ENCODE data around the gene NEK7. TPM values are rescaled to one million over a fixed set of nuclear protein-coding genes. Genes with fewer than 3 reads are reported as not detected.

The NEK7 gene
- total RNA-seq, 1 donor from 2014 or later, result 57.4 TPM

DNA sequence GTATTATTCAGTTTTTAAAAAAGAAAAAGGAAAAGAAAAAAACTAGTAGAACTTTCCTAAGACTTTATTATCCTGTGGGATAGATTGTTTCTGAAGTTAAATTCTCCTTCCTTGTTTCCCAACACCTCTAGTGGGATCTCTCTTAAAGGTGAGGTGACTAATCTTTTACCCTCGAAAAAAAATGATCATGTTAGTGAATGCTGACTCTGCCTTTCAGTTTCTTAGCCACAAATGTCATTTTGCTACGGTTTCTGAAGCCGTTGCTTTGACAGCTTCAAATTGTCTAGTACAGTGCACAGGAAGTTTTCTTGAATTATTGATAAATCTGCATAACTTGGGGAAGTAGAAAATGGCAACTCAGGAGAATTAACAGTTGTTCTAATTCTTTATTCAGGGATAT lies 13.0 kb upstream of the NEK7 start:
- DNase-seq (ENCODE audit: low read depth in 2 of 2), result no peak

DNA sequence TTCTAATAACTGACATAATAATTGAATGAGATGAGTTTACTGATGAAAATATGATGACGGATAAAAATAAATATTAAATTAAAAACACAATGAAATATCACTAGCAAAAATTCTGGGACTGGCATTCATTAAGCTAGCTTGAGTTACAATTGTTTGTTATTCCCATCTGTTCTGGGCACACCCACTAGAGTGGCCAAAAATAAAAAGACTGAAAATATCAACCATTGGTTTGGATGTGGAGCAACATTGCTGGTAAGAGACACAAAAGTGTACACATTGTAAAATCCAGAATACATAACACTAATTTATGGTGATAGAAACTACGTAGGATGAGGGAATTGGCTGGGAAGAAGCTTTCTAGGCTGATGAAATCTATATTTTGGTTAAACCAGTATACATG lies 9.6 kb upstream of the NEK7 start:
- no peak for DNase-seq (ENCODE audit: low read depth in 2 of 2)

DNA sequence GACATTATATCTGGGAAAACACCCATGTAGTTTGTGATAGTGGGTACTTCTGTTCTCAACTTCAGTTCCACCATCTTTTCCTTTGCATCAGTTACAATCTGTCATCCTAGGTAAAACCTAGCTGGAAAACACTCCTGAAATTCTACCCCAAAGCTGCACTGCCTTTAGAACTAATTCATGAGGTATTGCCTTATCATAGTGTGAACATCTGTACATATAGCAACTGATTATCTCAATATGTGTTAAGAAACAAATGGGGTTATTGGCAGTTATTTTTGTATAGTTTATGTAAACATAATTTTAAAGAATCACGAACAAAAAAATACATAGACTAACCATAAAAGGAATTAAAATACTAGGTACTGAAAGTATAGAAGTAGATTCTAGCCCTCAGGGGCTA lies 6.4 kb upstream of the NEK7 start:
- DNase-seq (ENCODE audit: low read depth in 2 of 2), result no peak

DNA sequence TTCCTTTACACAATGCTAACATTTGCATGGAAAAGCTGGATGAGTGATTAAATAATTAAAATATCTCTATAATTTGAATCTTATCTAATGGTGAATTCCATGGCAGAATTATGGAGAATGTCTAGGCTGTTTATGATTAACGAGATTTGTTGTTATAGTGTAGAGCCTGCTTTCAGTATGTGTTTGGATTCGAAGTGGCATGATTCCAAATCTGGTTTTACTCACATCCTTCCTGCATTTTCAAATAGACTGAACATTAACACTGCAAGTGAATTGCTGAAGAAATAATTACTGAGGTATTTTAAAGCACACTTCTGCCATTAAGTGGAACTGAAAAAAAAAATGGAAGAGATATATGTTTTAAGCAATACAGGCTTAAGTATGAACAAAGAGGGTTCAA lies 5.1 kb upstream of the NEK7 start:
- peak; percentile 87 to 91 for DNase-seq (ENCODE audit: low read depth in 2 of 2)

DNA sequence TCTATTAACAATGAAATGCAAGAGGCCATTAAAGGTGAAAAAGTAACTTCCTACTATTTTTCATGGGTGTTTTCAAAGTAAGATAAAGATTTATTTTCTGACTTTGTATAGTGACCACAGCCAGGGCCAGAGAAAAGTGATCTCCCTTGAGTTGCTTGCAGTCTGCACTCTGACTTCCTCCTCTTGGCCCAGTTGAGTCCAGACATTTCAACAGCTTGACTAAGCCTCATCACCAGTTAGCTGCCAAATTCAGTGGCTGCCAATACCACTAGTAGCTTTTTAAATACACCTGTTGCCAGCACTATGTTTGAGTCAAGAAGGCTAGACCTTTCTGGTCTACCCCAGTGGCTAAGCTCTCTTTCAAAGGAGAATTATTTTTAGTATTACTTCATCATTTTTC lies 3.7 kb upstream of the NEK7 start:
- peak; percentile 32 to 87 for DNase-seq (ENCODE audit: low read depth in 2 of 2)

DNA sequence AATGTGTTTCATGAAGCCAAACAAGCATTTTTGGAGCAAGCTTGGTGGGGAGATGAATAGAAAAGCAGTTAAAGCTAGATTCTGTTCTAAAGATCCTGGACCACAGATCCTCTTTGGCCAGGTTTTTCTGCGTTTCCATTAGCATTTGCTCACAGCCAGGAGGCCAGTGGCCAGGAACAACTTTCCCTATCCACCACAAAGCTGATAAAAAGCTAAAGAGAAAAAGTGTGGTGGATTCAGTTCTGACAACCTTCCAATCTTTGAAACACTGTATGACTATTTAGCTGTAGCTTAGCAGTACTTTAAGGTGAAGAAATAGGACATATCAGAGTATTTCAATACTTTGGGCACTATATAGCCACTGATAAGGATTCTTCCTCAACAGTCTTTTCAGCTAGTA lies 3.0 kb upstream of the NEK7 start:
- peak in 1 of 2 donors; percentile 36 for DNase-seq (ENCODE audit: low read depth in 2 of 2)

DNA sequence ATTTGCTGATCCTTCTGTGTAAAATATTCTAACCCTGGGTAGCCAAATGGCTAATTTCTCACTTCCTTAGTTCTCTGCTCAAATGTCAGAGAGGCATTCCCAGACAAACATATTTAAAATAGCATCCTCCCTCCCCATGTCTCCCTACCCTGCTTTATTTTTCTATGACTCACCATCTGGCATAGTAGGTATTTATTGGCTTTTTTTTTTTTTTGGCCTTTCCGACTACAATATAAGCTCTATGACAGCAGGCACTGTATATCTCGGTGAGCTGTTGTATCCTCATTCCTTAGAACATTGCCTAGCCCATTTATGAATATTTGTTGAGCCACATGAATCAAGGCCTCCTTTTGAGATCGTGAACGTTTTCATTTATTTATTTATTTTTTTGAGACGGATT lies 1.5 kb upstream of the NEK7 start:
- DNase-seq (ENCODE audit: low read depth in 2 of 2), result peak; percentile 62 to 86

DNA sequence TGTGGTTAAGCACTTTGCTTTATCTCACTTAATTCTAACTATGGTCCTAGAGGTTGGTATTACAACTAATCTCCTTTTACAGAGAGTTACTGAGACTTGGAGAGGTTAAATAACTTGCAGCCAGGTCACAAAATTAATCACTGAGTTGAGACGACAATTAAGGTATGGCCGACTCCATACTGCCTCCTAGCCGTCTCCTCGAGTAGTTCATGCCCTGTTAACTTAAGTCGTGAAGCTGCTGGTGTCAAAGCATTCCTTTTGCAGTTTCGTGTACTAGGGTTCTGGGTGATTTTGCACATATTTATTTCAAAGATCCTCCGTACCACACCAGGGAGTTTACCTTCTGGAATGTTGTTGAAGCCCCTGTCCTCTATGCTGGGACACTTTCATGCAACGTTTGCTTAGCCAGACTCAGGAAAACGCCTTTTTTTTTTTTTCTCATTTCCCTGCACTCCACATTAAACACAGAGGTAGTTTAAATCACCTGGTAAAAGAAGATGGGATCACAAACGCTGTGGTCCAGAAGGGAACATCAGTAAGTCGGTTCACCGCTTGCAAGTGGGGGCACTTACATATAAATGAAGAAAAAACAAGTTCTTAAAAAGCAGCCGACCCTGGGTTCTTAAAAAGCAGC lies 570 bp upstream of the NEK7 start:
- peak; percentile 46 to 81 for DNase-seq (ENCODE audit: low read depth in 2 of 2)

DNA sequence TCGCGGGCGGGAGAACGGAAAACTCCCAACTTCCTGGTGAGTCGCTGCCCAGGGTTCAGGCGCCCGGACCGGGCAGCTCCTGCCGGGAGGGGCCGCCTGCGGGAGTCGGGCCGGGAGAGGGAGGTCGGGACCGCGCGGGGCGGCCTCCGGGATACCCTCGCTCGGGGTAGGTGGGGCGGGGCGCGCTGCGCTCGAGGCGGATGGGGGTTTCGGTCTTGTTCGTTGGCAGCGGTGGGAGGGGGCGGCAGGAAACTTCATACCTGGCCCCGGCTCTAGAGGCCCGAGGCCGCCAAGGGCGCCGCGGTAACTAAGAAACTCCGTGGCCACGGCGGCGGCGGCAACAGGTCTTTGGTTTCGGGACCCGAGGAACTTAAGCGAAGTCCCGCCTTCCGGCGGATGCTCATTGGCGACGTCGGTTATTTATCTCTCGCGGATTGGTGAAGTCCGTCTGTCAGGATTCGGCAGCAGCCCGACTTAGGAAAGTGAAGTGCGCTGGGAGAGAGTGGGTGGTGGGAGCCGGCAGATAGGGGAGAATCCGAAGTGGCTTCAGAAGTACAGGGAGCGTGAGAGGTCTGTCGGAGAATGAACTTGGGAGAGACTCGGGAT lies 546 bp downstream of the NEK7 start:
- peak; percentile 83 to 95 for DNase-seq (ENCODE audit: low read depth in 2 of 2)

DNA sequence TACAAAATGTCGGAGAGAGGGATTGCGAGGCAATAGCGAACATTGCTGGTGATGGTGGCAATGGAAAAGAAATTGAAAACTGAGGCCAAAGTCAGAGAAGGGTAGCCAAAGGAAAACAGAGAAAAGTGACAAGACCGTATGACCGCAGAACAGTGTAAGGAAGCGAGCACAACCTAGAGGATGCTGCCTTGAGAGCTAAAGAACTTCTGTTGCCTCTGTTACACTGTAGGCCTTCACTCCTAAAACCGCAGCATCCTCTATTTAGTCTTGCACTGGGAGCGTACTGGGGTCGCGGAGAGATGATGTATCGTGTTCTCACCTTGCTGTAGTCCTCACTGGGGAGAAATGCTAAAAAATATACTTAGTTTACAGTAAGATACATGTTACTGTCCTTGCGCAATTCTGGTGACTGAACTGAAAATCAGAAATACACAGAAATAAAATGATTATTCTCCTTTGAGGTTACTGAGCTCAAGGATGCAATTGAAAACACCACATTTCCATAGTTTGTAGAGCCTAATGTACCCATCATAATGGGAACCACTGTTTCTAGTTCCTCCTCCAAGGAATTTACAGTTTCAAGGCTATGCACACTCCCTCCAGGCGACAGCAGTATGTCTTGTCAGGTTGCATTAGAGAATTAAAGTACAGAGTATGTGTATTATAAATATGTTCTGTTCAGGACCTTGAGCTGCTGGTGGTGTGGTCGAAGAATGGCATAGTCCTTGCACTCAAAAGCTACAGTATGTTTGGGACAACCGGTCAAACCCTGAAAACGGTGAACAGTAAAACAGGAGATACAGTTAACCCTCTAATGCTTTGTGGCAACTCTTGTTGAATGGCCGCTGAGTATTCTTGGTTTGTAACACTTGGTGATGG lies 1.3 kb downstream of the NEK7 start:
- peak in 1 of 2 donors; percentile 40 for DNase-seq (ENCODE audit: low read depth in 2 of 2)

DNA sequence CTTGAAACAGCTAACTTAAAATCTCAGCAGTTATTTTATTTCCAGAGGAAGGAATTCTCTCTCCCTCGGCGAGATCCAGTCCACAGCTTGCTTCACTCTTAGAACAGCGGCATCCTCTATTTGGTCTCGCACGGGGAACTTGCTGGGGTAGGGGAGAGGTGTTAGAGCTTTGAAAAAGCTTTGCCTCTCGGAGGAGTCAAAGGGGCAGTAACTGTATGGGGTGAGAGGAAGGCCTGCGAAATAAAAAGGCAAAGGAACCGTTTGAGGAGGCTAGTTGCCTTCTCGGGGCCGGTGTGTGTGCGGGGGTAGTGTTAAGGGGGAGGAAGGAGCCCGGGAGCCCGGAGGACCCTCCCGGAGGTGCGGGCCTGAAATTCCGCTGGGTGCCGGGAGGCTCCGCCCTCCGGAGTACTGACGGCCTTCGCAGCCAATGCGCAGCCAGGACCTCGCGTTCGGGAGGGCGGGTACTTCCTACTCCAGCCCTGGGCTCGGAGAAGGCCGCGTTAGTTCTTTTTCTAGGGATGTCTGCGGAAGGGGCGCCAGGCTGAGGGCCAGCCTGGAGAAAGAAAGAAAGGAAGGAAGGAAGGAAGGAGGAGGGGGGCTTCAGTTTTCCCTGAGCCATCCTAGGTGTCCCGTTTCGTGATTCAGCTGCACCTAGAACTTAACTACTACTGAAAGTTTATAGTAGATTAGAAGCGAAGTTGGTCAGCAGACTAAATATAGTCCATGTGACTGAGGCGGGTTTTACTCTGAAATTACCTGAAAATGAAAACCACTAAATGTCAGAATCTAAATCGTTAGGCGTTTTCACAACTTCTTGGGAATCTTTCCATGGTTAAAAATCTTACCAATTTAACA lies 2.2 kb downstream of the NEK7 start:
- DNase-seq (ENCODE audit: low read depth in 2 of 2), result peak; percentile 75 to 90

DNA sequence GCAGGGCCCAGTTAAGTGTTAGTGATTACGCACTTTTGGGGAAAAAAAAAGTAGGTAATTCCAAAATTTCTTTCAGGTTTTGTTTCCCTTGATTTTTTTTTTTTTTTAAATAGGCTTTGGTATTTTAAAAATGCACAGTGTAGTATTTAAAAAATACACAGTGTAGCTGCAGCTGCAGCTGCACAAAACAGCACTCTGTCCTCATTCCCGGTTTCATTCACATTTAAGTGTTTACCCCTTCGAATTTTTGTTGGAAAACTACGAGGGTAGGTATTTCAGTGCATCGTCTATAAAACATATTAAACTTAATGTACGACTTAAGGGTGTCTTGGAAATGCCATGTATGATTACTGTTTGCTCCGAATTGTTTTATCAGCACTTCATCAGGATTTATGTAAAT lies 3.4 kb downstream of the NEK7 start:
- no peak for DNase-seq (ENCODE audit: low read depth in 2 of 2)

DNA sequence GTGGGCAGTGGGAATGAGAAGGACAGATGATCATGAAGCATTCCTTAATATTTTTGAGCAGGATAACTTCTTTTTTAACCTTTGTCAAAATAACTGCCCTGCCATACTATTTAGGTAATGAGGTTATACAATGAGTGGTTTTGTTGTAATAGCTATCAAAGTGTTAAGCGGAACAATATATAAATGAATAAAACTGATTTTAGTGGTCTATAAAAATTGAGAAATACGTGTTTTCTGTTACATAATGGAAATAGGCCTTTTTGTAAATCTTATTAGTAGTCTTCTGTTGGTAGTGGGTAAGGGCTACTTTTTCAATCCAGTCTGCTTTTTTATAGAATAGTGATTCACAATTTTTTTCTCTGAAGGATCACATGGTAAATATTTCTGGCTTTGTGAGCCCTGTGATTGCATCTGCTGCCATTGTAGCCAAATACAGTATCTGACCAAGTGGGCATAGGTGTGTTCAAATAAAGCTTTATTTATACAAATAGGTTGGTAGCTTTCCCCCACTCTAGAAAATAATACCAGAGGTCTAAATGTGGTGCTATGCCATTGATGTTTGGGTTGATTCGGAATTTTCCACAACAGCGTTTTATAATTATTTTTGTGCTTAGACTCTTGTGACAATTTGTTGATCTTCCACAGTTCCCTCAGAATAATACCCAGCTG lies 4.3 kb downstream of the NEK7 start:
- DNase-seq (ENCODE audit: low read depth in 2 of 2), result no peak

DNA sequence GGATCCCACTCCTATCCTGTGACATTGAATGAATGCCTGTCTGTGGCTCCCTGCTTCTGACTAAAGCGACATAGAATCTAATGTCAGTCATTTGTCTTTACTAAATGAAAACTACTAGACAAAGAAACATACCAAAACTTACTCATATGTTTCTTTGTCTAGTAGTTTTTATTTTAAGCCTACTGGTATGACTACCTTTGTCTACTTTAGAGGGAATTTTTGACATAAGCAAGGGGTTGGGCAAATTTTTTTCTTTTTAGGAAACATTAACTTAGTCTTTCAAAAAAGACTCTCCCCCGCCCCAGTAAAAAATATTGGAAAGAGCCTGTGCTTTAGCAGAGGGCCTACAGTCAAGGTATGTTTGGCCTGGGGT lies 4.9 kb downstream of the NEK7 start:
- DNase-seq (ENCODE audit: low read depth in 2 of 2), result no peak

DNA sequence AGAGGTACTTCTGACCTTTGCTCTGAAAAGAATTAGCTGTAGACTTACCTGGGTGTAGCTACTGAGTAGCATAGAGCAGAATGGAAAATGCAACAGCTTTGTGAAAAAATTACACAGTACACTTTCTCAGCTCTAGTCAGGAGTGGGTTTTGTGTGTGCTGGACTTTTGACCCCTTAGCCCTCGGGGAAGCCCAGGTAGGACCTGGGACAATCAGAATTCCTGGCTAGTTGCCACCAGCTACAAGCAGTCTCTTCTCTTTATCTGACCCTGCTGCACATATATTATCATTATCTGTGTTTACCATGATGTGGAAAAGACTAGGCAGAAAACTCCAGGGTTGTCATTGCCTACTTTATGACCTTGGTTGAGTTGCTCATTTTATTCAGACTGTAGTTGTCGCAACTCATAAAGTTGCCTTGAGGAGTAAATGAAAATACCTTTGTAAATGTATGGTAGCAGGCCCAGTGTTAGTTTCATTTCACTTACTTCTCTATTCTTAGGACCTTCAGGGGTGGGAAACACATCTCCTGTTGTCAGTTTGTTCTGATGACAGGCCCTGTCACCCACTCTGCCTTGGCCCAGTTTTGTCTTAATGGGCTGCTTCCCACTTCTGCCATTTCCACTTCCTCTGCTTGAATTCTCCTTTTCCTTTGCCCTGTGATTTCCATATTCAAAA lies 5.4 kb downstream of the NEK7 start:
- DNase-seq (ENCODE audit: low read depth in 2 of 2), result peak; percentile 41 to 43

DNA sequence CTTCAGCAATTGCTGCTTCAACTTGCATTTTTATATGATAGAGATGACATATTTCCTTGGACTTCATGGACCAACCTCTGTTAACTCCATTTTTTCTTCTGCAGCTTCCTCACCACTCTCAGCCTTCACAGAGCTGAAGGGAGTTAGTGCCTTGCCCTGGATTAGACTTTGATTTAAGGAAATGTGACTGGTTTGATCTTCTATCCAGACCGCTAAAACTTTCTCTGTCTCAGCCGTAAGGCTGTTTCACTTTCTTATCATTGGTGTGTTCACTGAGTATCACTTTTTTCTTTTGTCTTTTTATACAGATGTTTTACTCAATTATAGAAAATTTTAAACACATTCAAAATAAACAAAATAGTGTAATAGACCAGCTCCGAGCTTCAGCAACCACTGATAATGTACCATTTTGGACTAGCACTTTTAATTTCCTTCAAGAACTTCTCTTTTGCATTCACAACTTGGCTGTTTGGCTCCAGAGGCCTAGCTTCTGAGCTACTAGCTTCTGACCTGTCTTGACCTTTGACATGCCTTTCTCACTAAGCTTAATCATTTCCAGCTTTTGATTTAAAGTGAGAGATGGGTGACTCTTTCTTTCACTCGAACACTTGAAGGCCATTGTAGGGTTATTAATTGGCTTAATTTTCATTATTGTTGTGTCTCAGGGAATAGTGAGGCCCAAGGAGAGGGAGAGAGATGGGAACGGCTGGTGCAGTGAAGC lies 9.3 kb downstream of the NEK7 start:
- no peak for DNase-seq (ENCODE audit: low read depth in 2 of 2)

DNA sequence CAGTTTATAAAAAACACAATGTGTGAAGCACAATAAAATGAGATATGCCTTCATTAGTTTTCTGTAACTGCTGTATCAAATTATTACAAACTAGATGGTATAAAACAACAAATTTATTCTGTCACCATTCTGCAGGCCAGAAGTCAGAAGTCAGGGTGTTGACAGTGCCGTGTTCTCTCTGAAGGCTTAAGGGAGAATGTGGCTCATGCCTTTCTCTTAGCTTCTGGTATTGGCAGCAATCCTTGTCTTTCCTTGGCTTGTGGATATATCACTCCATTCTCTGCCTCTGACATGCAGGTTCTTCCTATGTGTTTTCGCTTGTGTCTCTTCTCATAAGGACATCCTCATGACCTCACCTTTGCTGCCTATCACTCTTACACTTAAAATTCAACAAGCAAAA lies 10.1 kb downstream of the NEK7 start:
- no peak for DNase-seq (ENCODE audit: low read depth in 2 of 2)

DNA sequence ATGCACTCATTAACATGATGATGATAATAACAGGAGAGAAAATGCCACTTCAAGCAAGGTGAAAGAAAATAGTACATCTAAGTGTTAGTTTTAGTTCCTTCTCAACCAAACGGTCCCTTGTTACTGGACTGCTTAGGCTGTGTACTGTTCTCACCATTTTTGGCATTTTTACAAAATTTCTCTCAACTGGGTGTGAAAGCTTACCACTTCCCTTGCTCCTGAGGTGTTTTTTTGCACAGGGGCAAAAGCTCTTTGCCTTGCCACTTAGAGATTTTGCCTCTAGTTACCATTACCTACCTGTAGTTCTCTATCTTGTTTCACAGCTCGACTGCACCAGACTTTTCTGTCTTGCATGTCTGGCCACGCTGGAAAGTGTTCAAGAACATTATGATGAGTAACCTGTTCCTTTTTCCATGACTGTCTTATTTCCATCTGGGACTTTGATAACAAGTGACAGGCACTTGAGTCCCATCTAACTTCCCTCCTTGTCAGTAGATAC lies 10.7 kb downstream of the NEK7 start:
- DNase-seq (ENCODE audit: low read depth in 2 of 2), result peak; percentile 15 to 67

DNA sequence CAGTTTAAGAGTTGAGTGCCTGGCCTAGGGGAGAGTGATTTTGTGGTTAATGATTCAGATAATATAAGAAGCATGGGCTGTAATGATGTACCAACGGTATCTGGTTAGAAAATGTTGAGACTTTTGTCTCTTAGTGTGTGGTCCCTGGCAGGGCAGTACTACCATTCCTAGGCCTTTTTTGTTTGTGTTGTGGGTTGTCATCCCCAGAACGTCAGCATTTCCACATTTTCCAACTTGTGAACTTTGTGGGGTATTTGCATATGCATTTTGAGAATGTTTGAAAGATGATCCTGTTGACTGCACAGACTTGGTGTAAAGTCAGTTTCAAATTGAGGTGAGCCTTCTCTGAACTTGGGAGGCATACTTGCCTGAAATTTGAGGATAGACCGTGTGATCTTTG lies 11.4 kb downstream of the NEK7 start:
- DNase-seq (ENCODE audit: low read depth in 2 of 2), result no peak

DNA sequence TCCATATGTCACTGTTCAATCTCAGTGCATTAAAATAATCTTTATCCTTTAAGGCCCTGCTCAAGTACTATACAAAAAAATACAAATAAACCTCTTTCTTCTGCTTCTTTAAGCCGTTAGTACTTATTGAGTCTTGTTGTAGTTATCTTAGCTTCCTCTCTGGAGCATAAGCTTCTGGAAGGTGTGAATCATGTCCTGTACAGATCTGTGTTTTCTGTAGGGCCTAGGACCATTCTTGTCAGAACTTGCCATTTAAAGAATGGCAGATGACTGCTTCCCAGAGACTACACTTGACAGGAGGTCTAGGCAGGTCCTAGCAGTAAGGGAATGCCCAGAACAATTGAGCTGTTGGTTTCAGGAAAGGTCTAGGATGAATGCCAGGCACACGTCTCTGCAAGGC lies 12.9 kb downstream of the NEK7 start:
- DNase-seq (ENCODE audit: low read depth in 2 of 2), result peak in 1 of 2 donors; percentile 90

Measured in dermis microvascular lymphatic vessel endothelial cell (primary cell).